Kidney epithelial cell (primary cell): Measurements from ENCODE around the gene HAUS7. TPM values are rescaled to one million over a fixed set of nuclear protein-coding genes. Genes with fewer than 3 reads are reported as not detected.

Experiments
- DNase-seq: peaks from one replicate; pipeline ENCODE4 v3.0.0-alpha.2; 2010; ENCODE audit warnings: low read depth
- H3K27me3 ChIP-seq: 2 replicates; pipeline ENCODE4 v1.6.0; 2011; ENCODE audit warnings: low read length; ENCODE audit not compliant: control insufficient read depth, insufficient read depth
- H3K36me3 ChIP-seq: 2 replicates; pipeline ENCODE4 v1.5.1; 2011; ENCODE audit warnings: low read length; ENCODE audit not compliant: control insufficient read depth, insufficient read depth
- H3K4me3 ChIP-seq: 2 replicates; pipeline ENCODE4 v1.5.1; 2011; ENCODE audit warnings: low read depth, mild to moderate bottlenecking, control low read depth, low read length
- total RNA-seq: library from RNA; depleted of rRNA; stranded (reverse); fragments of >200 nt; gene quantifications from 2 replicates; pipeline ENCODE4 v1.2.3, GENCODE V29; 2015
- TF ChIP-seq, protein P1 (sequence below): IDR thresholded peaks from 2 replicates; pipeline ENCODE4 v1.5.1; 2011; ENCODE audit warnings: mild to moderate bottlenecking, moderate library complexity, low read length, control low read depth, inconsistent platforms; ENCODE audit not compliant: insufficient read depth, poor library complexity, severe bottlenecking

The HAUS7 gene
- total RNA-seq, 1 donor from 2014 or later = 25.8 TPM

DNA sequence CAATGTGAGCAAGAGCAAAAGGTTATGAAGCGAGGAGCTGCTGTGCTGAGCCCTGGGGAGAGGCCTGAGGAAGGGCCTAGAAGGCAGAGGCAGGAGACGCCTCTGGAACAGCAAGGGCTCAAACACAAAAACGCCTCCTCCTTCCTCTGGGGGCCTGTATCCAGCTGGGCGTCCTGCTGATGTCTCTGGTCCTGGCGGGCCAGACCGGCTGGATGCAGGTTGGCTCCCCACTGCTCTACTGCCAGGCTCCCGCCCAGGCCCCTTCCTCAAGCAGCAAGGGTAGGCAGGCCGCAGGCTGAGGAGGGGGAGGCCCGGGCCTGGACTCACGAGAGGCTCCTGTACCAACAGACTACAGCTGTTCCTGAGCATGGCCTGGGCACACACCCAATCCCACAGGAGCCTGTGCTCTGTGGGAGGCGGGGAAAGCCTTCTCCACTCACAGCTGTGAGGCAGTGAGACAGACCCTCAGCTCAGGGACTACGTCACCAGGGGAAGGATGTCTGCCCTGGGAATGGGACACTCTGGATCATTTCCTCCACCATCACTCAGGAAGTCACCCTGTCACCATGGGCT, 2.3 kb downstream of the HAUS7 start:
- TF ChIP-seq, protein P1, sequence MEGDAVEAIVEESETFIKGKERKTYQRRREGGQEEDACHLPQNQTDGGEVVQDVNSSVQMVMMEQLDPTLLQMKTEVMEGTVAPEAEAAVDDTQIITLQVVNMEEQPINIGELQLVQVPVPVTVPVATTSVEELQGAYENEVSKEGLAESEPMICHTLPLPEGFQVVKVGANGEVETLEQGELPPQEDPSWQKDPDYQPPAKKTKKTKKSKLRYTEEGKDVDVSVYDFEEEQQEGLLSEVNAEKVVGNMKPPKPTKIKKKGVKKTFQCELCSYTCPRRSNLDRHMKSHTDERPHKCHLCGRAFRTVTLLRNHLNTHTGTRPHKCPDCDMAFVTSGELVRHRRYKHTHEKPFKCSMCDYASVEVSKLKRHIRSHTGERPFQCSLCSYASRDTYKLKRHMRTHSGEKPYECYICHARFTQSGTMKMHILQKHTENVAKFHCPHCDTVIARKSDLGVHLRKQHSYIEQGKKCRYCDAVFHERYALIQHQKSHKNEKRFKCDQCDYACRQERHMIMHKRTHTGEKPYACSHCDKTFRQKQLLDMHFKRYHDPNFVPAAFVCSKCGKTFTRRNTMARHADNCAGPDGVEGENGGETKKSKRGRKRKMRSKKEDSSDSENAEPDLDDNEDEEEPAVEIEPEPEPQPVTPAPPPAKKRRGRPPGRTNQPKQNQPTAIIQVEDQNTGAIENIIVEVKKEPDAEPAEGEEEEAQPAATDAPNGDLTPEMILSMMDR = no peak
- H3K27me3 ChIP-seq = no peaks in the 10 kb centered on the region
- H3K4me3 ChIP-seq = no peak overlapping the region
- H3K36me3 ChIP-seq = no peaks in the 10 kb centered on the region
- no peak for DNase-seq

DNA sequence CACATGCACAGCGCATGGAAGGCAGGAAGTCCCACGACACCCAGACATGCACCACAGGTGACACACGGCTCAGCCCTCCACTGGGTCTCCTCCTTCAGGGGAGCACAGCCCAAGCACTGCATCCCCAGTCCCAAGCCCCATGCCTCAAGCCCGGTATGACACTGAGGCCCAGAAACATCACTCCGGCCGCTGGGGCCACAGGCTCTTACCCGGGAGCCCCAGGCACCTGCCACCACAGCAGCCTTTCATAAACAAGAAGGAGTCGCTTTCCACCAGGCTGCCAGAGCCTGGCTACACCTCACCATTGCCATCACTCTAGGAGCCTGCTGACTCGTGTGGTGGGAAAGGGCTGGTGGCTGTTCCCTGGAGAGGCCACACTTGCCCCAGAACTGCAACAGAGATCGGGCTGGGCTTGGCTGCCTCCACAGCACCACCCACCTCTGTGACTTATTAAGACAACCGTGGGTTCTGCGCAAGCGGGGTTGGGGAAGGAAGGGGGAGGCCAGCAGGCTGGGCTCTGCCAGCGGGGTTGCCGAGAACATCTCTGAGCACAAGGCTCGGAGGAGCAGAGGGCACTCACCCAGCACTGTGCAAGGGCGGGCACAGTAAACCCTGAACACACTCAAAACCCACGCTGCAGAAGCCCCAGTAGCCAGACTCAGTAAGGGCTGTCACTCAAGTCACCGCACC, 4.5 kb downstream of the HAUS7 start:
- Histone ChIP-seq H3K36me3 (no peaks in the 10 kb centered on the region), H3K27me3 (no peaks in the 10 kb centered on the region), H3K4me3 (no peak overlapping the region)
- TF ChIP-seq, protein P1 = no peak
- no peak for DNase-seq

DNA sequence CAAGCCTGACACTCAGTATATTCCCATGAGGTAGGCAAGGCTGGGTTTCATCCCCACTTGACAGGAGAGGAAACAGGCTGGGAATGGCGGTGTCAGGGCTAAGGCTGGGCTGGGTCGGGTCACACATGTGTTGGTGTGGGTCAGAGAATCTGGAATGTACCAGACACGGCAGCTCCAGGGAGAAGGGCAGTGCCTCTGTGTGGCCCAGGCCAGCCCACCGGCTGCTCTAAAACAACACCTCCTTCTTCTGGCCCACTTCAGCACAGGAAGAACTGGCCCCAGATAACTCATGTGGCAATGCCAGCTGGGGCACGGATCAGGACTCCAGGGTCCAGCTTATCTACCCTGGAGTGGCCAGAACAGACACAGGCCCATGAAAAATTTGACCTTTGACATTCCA, 6.3 kb downstream of the HAUS7 start:
- Histone ChIP-seq H3K27me3 (no peaks in the 10 kb centered on the region), H3K36me3 (no peaks in the 10 kb centered on the region), H3K4me3 (no peak overlapping the region)
- TF ChIP-seq, protein P1 = no peak
- no peak for DNase-seq

DNA sequence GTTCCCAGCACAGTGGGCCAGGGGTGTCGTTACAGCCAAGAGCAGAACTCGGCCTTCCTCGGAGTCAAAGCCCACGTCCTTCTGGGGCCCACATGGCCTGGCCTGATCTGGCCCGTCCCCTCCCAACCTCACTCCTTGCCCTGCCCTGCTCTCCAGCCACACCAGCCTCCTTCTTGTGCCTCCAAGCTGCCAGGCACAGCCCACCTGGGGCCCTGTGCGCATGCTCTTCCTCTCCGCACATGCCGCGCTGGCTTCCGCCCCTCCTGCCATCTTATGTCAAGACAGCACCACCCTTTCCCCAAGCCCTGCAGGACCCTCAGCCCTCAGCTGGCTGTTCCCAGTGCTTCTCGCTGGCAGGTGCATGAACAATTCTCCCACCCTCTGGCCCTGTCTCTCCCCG, 6.8 kb downstream of the HAUS7 start:
- no peak for DNase-seq
- Histone ChIP-seq H3K36me3 (no peaks in the 10 kb centered on the region), H3K27me3 (no peaks in the 10 kb centered on the region), H3K4me3 (no peak overlapping the region)
- TF ChIP-seq, protein P1 = no peak

DNA sequence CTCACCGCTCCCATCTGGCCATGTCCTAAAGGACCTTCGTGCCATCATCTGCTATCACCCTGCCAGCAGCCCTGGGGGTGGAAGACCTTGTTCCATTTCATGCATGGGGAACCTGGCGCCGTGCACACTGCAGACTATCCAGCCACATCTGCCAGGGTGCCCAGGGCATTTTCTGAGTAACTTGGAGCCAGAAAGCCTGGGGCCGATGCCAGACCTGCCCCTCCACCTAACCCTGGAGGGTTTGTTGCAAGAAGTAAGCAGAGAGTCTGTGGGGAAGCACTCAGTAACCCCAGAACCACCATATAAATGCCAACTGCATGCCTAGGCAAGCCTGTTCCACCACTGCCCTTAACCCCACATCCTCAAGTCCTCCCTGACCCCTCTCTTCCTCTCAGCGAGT, 7.3 kb downstream of the HAUS7 start:
- Histone ChIP-seq H3K27me3 (no peaks in the 10 kb centered on the region), H3K4me3 (no peak overlapping the region), H3K36me3 (no peaks in the 10 kb centered on the region)
- DNase-seq = no peak
- TF ChIP-seq, protein P1 = no peak

DNA sequence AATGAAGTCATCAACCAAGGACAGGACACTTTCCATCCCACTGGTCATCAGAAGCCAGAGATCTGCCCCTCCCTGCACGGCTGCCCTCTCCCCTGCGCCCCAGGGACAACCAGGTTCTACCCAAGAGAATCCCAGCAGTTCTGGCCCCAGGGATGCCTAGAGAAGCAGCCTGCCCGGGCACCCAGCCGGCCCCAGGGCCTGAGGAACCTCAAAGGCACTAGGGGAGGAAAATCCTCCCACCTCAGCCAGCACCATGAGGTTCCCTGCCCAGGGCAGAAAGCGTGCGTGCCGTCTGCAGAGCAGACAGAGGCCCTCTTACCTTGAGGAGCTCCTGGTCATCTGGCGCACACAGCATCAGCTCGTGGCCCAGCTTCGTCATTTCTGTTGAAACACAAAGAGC, 8.1 kb downstream of the HAUS7 start:
- no peaks in the 10 kb centered on the region for H3K36me3 ChIP-seq
- no peaks in the 10 kb centered on the region for H3K27me3 ChIP-seq
- no peak overlapping the region for H3K4me3 ChIP-seq
- DNase-seq = no peak
- TF ChIP-seq, protein P1 = no peak
